K562 (cell line): ENCODE measurements around the gene BDH1. TPM values are rescaled to one million over a fixed set of nuclear protein-coding genes. Genes with fewer than 3 reads are reported as not detected.
A peak's percentile ranks its signal among the peaks of the same experiment; 100 is the strongest.

ENCODE experiments used
- ATAC-seq: fragments of 200-7000 bp; cut with Tn5 transposase; 3 replicates; pipeline ENCODE4 v1.9.1; 2020; ENCODE audit warnings: moderate library complexity
- BruUV-seq: library from RNA; stranded (reverse); fragments of 400-500 nt; replicated peaks from 2 replicates; lab custom pipeline; 2021; lab: Mats Ljungman, UMichigan
- CTCF ChIA-PET: fragments of 300-600 bp; formaldehyde crosslinking; extraction: SDS; loops from one replicate; lab custom pipeline; 2021; ENCODE audit warnings: low intra/inter-chr PET ratio; lab: Yijun Ruan, JAX
- POLR2A ChIA-PET: fragments of 300-600, 350-650 bp; sonication (Branson Sonifier 250); formaldehyde crosslinking; extraction: SDS; loops from one replicate; lab custom pipeline; 2021; ENCODE audit warnings: antibody characterized with exemption, inconsistent platforms; lab: Yijun Ruan, JAX
- DNase-seq, 4 experiments: peaks; one replicate each; pipeline versions ENCODE4 v3.0.0 to v3.0.0-alpha.2; 2011 to 2018; ENCODE audit warnings: low spot score in 3 of 4, mixed read lengths in 3 of 4; ENCODE audit errors: extremely low read depth in 1 of 4
- FAIRE-seq: peaks from 2 replicates; lab custom pipeline; 2011; peaks lifted over from hg19 to GRCh38; lab: Jason Lieb, UNC
- H2AFZ ChIP-seq: 2 replicates; pipeline ENCODE4 v1.6.0; 2011; ENCODE audit warnings: low read depth, low read length, control low read depth, inconsistent platforms
- H3K27ac ChIP-seq: fragments of 200-600 bp; 3 replicates; pipeline ENCODE4 v1.8.0; 2011; ENCODE audit warnings: low read depth, mild to moderate bottlenecking, control low read depth, inconsistent platforms, low read length, moderate library complexity, mixed read lengths; ENCODE audit errors: extremely low read depth
- H3K27me3 ChIP-seq, 2 experiments: fragments of 300-600 bp in 1 of 2; 2 replicates in 1 of 2; 3 replicates in 1 of 2; pipeline versions ENCODE4 v1.6.0 to v1.8.0; 2011; ENCODE audit warnings: inconsistent platforms in 2 of 2, low read length in 2 of 2, mild to moderate bottlenecking in 1 of 2, mixed read lengths in 1 of 2, moderate library complexity in 1 of 2; ENCODE audit not compliant: control insufficient read depth in 2 of 2, insufficient read depth in 2 of 2
- H3K36me3 ChIP-seq: fragments of 300-600 bp; 3 replicates; pipeline ENCODE4 v1.8.0; 2011; ENCODE audit warnings: mild to moderate bottlenecking, low read length, inconsistent platforms; ENCODE audit not compliant: control insufficient read depth, insufficient read depth
- H3K4me1 ChIP-seq, 2 experiments: fragments of 200-600 bp in 1 of 2; replicated peaks in 1 of 2; 2 replicates in 1 of 2; 3 replicates in 1 of 2; pipeline versions ENCODE4 v1.5.1 to v1.8.0; 2011; ENCODE audit warnings: inconsistent platforms in 2 of 2, low read length in 2 of 2, mild to moderate bottlenecking in 1 of 2, mixed read lengths in 1 of 2, moderate library complexity in 1 of 2; ENCODE audit not compliant: control insufficient read depth in 2 of 2, insufficient read depth in 2 of 2
- H3K4me2 ChIP-seq: 2 replicates; pipeline ENCODE4 v1.6.1; 2011; ENCODE audit warnings: low read length, control low read depth, inconsistent platforms, mixed read lengths; ENCODE audit not compliant: insufficient read depth
- H3K4me3 ChIP-seq: fragments of 200-600 bp; sonication (generic), shearing (Covaris generic); 2 replicates; pipeline ENCODE4 v1.5.1; 2016; ENCODE audit warnings: control low read depth, inconsistent platforms
- H3K79me2 ChIP-seq: fragments of 200-600 bp; 3 replicates; pipeline ENCODE4 v1.8.0; 2011; ENCODE audit warnings: low read length, inconsistent platforms; ENCODE audit not compliant: control insufficient read depth, insufficient read depth
- H3K9ac ChIP-seq, 2 experiments: 2 replicates each; pipeline versions ENCODE4 v1.6.0 to v1.6.1; 2011; ENCODE audit warnings: low read depth in 2 of 2, low read length in 2 of 2, control low read depth in 1 of 2, inconsistent platforms in 1 of 2, mild to moderate bottlenecking in 1 of 2, mixed read lengths in 1 of 2; ENCODE audit not compliant: insufficient read depth in 1 of 2
- H3K9me1 ChIP-seq: one replicate; pipeline ENCODE4 v1.6.0; 2011; ENCODE audit warnings: inconsistent platforms, mild to moderate bottlenecking, low read length, moderate library complexity; ENCODE audit not compliant: control insufficient read depth, insufficient read depth
- H3K9me3 ChIP-seq: replicated peaks from 2 replicates; pipeline ENCODE4 v1.5.1; 2011; ENCODE audit warnings: low read depth, low read length, inconsistent platforms; ENCODE audit not compliant: control insufficient read depth, insufficient read depth
- H4K20me1 ChIP-seq: replicated peaks from 2 replicates; pipeline ENCODE4 v1.6.1; 2011; ENCODE audit warnings: low read length, inconsistent platforms, mixed read lengths; ENCODE audit not compliant: control insufficient read depth, insufficient read depth
- BRF1 ChIP-seq: IDR thresholded peaks from 3 replicates; pipeline ENCODE4 v1.6.1; 2011; ENCODE audit warnings: borderline replicate concordance, mild to moderate bottlenecking; ENCODE audit not compliant: insufficient read length; ENCODE audit errors: extremely low read depth
- CTBP1 ChIP-seq: fragments of 450-650 bp; IDR thresholded peaks from 2 replicates; pipeline ENCODE4 v1.6.1; 2016; ENCODE audit warnings: borderline replicate concordance
- NRF1 ChIP-seq, 2 experiments: fragments of 450-650 bp; IDR thresholded peaks in 1 of 2; conservative IDR thresholded peaks in 1 of 2; 2 replicates each; pipeline ENCODE4 v1.6.1; 2014; ENCODE audit warnings: mild to moderate bottlenecking in 2 of 2
- PTRF ChIP-seq: fragments of 450-650 bp; IDR thresholded peaks from 2 replicates; pipeline ENCODE4 v1.6.1; 2016; ENCODE audit warnings: mild to moderate bottlenecking, missing genetic modification characterization, missing compliant biosample characterization
- RFX1 ChIP-seq: fragments of 450-650 bp; IDR thresholded peaks from 2 replicates; pipeline ENCODE4 v1.6.1; 2016; ENCODE audit warnings: mild to moderate bottlenecking, moderate library complexity
- RNF2 ChIP-seq: sonication (generic); IDR thresholded peaks from 2 replicates; pipeline ENCODE4 v1.6.1; 2016
- ZNF57 ChIP-seq: fragments of 450-650 bp; formaldehyde crosslinking; IDR thresholded peaks from 2 replicates; pipeline ENCODE4 v1.4.0; 2020; ENCODE audit warnings: mild to moderate bottlenecking, moderate library complexity
- ZNF77 ChIP-seq: fragments of 250-450 bp; sonication (Bioruptor Pico); IDR thresholded peaks from 2 replicates; pipeline ENCODE4 v1.5.0; 2020
- WGBS: fragments of 100-300 bp; shearing (Covaris generic); methylation state at CpG from one replicate; pipeline ENCODE4 v1.1.6; 2016; ENCODE audit warnings: low coverage, mixed read lengths; ENCODE audit not compliant: insufficient coverage; ENCODE audit errors: missing lambda C conversion rate; 5-methylcytosine and 5-hydroxymethylcytosine counted together
- in situ Hi-C: fragments of 300-500 bp; cut with MboI; formaldehyde crosslinking; loops from 4 replicates; pipeline ENCODE4 v1.15.0; 2018; ENCODE audit warnings: inconsistent platforms, mixed read lengths
- intact Hi-C: fragments of 100-400 bp; cut with micrococcal nuclease; formaldehyde crosslinking; loops from 2 replicates; pipeline ENCODE4 v1.14.2; 2022
- polyA plus RNA-seq, 8 experiments: library from polyadenylated mRNA; depleted of rRNA in 4 of 8; stranded (reverse) in 5 of 8; unstranded in 3 of 8; fragments of >200 nt; fragmentation: Nextera tagmentation in 2 of 8; fragmentation: Illumina TruSeq in 1 of 8; extraction: Ambion mirVana in 2 of 8; extraction: Trizol in 1 of 8; gene quantifications; 2 replicates each; pipeline versions ENCODE4 v1.2.1 to v1.2.3, GENCODE V29; 2011 to 2014; ENCODE audit warnings: inconsistent platforms in 1 of 8, missing spikeins in 1 of 8
- total RNA-seq, 7 experiments: library from RNA; depleted of rRNA in 6 of 7; stranded (reverse); fragments of >200 nt in 6 of 7; fragmentation: Illumina TruSeq in 2 of 7; extraction: Trizol in 2 of 7; gene quantifications; 2 replicates each; pipeline versions ENCODE4 v1.2.1 to v1.2.3, GENCODE V29; 2011 to 2021; ENCODE audit warnings: low replicate concordance in 1 of 7
- TF ChIP-seq, protein P1 (sequence below), 2 experiments: fragments of 450-650 bp in 1 of 2; sonication (generic) in 1 of 2; formaldehyde crosslinking; conservative IDR thresholded peaks; 2 replicates each; pipeline versions ENCODE4 v1.4.0 to v1.8.1; 2020 to 2022; ENCODE audit warnings: mild to moderate bottlenecking in 1 of 2, missing genetic modification reagents in 1 of 2
- TF ChIP-seq, protein P2 (sequence below): fragments of 450-650 bp; IDR thresholded peaks from 2 replicates; pipeline ENCODE4 v1.6.1; 2017; ENCODE audit warnings: antibody characterized with exemption, mild to moderate bottlenecking

The BDH1 gene
- total and polyA plus RNA-seq, 9 of the 15 experiments (the other 6 are each of a cell fraction or from before 2014, with no cell fraction given): 0.07 to 0.89 (median 0.12) TPM; not detected in 3

DNA sequence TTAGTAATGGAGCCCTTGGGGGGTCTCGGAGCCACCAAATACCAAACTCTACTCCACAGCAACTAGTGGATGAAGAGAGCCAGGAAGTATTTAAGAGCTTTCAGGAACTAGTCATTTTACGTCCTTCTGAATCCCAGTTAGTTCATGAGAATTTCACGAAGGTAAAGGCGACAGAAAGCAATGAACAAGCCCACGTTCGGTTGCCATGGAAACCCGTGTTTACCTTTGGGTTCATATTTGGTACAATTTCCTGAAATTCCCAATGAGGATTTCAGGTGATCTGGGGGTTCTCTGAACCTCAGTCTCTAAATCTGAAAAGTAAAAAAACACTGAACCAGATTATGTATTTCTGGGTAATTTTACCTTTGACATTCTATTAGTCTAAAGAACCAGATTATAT, 93.0 kb downstream of the BDH1 start:
- H3K4me3 ChIP-seq: no peak overlapping the region
- H4K20me1 ChIP-seq: no peaks in the 10 kb centered on the region
- no peaks in the 10 kb centered on the region for H3K4me1 ChIP-seq
- H3K79me2 ChIP-seq: no peaks in the 10 kb centered on the region
- in situ Hi-C loops: no loop called here
- ChIA-PET CTCF (no interaction called here), POLR2A (interaction anchor here (0.5 to 0.7 kb wide), 2 partner anchors 9 to 141 kb away, joined by 3 read pairs; no protein-coding TSS in a partner anchor)
- no peak overlapping the region for H2AFZ ChIP-seq
- WGBS: 6% methylated on average over 7 of the region's 7 CpGs
- H3K27ac ChIP-seq: no peak overlapping the region
- FAIRE-seq (no peak), ATAC-seq (no peak), DNase-seq (no peak)
- no TSS peak for BruUV-seq
- TF ChIP-seq, protein P1, sequence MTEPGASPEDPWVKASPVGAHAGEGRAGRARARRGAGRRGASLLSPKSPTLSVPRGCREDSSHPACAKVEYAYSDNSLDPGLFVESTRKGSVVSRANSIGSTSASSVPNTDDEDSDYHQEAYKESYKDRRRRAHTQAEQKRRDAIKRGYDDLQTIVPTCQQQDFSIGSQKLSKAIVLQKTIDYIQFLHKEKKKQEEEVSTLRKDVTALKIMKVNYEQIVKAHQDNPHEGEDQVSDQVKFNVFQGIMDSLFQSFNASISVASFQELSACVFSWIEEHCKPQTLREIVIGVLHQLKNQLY (CRISPR knock-in tag; conservative IDR thresholded peaks at IDR 0.05): no peak
- peak; percentile 87 for TF ChIP-seq RFX1
- intact Hi-C loops: no loop called here
- H3K9me3 ChIP-seq: no peaks in the 10 kb centered on the region
- no peaks in the 10 kb centered on the region for H3K36me3 ChIP-seq
- H3K9ac ChIP-seq: no peak overlapping the region
- H3K4me2 ChIP-seq: no peak overlapping the region
- no peaks in the 10 kb centered on the region for H3K9me1 ChIP-seq
- H3K27me3 ChIP-seq: peaks cover 8 to 38% of the 10 kb centered on the region in 2 experiments; a peak in 4 of 5 replicates

DNA sequence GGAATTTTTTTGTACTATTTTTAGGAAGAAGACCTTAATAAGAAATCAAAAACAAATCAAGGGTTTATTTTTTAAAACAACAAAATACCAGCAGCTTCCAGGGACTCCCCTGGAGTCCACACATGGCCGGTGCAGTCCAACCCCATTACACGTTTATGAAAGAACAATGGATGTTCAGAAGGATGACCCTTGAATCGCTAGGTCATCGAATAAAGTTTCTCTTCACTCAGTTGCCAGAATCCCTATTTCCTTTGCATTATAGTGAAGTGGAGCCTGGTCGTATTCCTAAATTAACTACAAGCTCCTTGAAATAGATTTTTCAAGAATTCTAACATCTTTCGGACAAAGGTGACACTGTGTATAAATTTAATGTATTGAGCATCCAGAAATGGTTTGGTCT, 95.1 kb downstream of the BDH1 start:
- Histone ChIP-seq H3K9ac (no peak overlapping the region), H3K4me1 (peaks cover 8 to 16% of the 10 kb centered on the region in 2 experiments), H3K27ac (no peak overlapping the region), H3K27me3 (peaks cover 6 to 25% of the 10 kb centered on the region in 2 experiments; a peak in 4 of 5 replicates), H3K4me3 (no peak overlapping the region), H3K79me2 (no peaks in the 10 kb centered on the region), H3K36me3 (no peaks in the 10 kb centered on the region), H3K9me1 (no peaks in the 10 kb centered on the region), H2AFZ (no peak overlapping the region), H4K20me1 (no peaks in the 10 kb centered on the region), H3K9me3 (no peaks in the 10 kb centered on the region), H3K4me2 (no peak overlapping the region)
- FAIRE-seq: no peak
- no peak for ATAC-seq
- no peak for TF ChIP-seq NRF1 (conservative IDR thresholded peaks at IDR 0.05 in 1 of 2, IDR thresholded peaks at IDR 0.05 in 1 of 2)
- TF ChIP-seq ZNF57 (CRISPR knock-in tag): no peak
- no peak for TF ChIP-seq CTBP1
- TF ChIP-seq PTRF (tag): no peak
- no peak for TF ChIP-seq BRF1
- TF ChIP-seq RNF2: no peak
- TF ChIP-seq ZNF77 (CRISPR knock-in tag): no peak
- TF ChIP-seq, protein P2, sequence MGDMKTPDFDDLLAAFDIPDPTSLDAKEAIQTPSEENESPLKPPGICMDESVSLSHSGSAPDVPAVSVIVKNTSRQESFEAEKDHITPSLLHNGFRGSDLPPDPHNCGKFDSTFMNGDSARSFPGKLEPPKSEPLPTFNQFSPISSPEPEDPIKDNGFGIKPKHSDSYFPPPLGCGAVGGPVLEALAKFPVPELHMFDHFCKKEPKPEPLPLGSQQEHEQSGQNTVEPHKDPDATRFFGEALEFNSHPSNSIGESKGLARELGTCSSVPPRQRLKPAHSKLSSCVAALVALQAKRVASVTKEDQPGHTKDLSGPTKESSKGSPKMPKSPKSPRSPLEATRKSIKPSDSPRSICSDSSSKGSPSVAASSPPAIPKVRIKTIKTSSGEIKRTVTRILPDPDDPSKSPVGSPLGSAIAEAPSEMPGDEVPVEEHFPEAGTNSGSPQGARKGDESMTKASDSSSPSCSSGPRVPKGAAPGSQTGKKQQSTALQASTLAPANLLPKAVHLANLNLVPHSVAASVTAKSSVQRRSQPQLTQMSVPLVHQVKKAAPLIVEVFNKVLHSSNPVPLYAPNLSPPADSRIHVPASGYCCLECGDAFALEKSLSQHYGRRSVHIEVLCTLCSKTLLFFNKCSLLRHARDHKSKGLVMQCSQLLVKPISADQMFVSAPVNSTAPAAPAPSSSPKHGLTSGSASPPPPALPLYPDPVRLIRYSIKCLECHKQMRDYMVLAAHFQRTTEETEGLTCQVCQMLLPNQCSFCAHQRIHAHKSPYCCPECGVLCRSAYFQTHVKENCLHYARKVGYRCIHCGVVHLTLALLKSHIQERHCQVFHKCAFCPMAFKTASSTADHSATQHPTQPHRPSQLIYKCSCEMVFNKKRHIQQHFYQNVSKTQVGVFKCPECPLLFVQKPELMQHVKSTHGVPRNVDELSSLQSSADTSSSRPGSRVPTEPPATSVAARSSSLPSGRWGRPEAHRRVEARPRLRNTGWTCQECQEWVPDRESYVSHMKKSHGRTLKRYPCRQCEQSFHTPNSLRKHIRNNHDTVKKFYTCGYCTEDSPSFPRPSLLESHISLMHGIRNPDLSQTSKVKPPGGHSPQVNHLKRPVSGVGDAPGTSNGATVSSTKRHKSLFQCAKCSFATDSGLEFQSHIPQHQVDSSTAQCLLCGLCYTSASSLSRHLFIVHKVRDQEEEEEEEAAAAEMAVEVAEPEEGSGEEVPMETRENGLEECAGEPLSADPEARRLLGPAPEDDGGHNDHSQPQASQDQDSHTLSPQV: no peak
- ChIA-PET POLR2A (no interaction called here), CTCF (no interaction called here)
- WGBS: 25% methylated on average over 6 of the region's 6 CpGs
- no TSS peak for BruUV-seq
- in situ Hi-C loops: no loop called here
- intact Hi-C loops: no loop called here
- no peak for DNase-seq
